NCI-H1417 (cell line): ENCODE data around the gene SLC7A8.

ENCODE experiments used
- DNase-seq, 3 experiments: peaks; one replicate each; lab custom pipeline; 2025; lab: John Stamatoyannopoulos, UW

The SLC7A8 gene

DNA sequence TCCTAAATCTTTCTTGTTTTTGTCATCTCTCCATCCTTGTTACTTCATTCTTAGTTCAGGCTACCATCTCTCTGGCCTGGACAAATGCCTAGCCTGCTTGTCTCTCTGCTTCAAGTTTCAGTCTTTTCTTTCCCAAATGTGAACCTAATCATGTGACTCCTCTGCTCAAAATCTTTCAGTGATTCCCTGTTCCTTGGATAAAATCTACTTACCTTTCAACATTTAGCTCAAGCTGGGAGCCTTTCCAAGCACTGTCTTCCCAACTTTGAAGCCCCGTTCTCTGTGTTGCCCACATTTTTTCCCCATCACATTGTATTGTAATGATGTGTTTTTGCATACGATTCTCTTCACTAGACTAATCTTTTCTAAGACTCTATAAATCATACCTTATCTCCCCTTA lies 24.7 kb downstream of the SLC7A8 start:
- no peak for DNase-seq

DNA sequence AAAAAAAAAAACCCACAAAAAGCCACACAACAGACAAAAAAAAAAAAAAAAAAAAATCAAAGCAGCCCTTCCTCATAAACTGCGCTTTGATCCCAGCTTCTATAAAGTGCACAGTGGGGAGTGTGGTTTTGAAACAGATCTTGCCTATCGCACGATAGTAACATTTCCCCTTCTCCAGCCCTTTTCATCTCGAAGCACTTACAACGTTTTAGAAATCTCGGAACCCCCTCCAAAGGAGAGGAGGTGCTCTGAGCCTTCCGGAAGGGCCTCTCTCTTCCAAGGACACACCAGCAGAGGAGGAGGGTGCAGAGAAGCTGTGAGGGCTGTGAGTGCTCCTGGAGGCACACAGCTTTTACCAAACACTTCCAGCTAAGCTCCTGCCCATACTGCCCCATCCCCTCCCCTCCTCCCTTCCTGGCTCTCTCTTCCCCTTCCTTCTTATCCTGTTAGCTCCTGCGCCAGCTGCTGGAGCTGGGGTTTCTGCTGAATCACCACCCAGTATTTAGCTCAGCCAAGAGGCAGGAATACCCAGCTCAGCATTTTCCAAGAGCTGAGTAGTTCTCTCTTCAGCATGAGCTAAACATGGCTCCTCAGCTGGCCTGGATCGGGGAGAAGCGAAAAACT lies 28.4 kb downstream of the SLC7A8 start:
- no peak for DNase-seq

DNA sequence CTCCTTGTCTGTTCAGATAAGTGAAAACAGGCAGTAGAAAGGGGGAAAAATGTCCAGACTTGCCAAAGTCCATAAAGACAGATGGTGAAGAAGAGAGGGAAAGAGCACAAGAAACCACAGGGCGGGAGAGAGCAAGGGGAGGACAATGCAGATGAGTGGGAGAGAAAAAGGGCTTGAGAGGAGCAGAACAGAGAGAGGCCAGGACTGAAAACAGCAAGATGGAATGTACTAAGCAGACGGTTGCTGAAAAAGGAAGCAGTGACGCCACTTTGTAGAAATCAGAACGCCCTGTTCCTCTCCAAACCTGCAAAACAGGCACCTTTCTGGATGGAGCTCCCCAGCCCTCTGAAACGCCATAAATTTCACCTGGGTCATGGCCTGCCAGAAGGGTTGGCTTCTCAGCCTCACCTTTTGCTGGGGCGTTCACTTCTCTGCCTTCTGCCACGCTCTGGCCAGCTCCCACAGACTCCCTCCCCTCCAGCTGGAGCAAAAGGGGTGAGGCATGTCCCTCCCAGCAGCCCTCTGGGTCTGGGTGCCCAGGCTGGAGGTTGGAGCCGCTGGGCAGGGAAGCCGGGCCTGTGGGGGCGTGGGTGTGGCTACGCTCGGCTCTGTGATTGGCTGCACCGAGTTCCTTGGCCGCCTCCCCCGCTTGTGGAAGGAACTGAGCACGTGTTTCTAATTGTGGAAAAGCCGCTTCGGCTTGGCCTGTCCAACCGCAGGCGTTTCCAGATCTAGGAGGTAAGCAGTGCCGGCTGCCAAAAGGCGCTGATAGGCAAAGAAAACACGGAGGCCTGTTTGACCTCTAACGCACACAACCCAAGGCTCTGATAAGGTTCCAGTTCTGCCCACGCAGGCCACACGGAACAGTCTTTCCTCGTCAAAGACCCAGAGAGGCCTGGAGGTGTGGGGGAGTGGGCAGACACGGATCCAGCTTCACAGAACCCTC lies 29.3 kb downstream of the SLC7A8 start:
- no peak for DNase-seq

DNA sequence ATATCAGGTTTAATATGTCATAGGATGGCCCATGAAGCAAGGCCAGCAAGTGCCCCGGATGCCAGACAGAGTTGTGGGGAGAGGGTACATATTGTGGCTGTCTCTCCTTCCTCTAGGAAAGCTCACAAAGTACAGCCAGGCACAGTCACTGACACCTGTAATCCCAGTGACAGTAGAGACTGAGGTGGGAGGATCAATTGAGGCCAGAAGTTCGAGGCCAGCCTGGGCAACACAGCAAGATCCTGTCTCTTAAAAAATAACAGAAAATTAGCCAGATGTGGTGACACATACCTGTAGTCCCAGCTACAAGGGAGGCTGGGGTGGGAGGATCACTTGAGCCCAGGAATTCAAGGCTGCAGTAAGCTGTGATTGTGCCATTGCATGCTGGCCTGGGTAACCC lies 32.1 kb downstream of the SLC7A8 start:
- no peak for DNase-seq

DNA sequence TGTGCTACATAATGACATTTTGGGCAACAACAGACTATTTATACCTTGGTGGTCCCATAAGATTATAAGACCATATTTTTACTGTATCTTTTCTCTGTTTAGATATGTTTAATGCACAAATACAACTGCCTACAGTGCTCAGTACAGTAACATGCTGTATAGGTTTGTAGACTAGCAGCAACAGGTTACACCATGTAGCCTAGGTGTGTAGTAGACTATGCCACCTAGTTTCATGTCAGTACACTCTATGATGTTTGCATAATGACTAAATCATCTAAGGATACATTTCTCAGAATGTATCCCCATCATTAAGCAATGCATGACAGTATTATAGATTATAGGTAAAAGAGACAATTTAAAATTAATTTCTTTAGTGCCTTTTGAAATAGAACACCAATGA lies 33.7 kb downstream of the SLC7A8 start:
- no peak for DNase-seq

DNA sequence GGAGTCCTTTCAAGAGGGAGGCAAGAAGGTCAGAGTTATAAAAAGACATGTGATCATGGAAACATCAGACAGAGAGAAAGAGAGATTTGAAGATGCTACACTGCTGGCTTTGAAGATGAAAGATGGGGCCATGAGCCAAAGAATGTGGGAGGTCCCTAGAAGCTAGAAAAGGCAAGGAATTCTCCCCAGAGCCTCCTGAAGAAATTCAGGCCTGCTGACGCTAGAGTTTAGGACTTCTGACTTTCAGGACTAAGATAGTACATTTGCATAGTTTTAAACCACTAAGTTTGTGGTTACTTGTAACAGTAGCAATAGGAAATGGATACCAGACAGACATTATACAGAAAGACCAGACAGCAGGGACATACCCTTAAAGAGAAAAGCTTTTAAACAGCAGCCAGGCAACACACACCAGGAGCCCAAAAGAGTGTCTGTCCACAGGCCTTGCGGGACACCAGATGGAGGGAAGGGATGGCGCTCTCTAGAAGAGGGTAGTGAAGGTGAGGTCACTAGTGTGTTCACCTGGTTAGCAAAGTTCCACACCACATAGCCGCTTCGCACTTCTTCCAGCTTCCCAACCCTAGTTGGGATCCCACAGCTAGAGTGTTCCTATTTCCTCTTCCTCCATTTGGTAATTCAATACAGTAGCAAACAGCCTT lies 34.7 kb downstream of the SLC7A8 start:
- no peak for DNase-seq

DNA sequence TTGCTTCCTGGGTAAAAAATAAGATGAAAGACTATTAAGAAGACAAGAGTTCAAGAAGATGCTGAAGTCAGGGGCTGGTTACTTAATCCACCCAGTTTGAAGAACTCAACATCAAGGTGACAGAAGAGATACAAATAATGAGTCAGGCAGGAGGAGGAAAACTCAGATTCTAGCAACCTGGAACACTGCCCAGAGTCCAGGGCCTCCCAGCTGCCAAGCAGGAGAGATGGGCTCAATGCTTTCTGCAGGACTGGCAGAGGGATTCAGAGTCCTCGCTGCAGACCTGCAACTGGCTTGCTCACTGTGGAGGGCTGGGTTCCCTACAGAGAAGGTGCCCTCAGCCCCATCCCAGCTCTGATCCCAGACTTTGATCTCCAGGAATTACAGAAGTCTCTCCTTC lies 35.8 kb downstream of the SLC7A8 start:
- DNase-seq = no peak

DNA sequence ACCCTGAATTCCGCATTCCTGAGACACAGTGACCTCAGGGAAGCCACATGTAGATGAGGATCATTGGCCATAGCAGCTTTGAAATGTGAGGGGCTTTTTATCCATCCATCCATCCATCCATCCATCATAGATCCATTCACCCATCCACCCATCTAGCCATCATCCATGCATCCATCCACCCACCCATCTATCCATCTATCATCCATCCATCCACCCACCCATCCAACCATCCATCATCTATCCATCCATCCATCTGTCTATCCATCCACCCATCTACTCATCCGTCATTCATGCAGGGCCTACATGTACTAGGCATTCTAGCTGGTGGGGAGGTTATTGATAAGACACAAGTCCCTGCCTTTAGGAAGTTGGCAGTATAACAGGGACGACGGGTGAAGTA lies 36.5 kb downstream of the SLC7A8 start:
- DNase-seq = no peak

DNA sequence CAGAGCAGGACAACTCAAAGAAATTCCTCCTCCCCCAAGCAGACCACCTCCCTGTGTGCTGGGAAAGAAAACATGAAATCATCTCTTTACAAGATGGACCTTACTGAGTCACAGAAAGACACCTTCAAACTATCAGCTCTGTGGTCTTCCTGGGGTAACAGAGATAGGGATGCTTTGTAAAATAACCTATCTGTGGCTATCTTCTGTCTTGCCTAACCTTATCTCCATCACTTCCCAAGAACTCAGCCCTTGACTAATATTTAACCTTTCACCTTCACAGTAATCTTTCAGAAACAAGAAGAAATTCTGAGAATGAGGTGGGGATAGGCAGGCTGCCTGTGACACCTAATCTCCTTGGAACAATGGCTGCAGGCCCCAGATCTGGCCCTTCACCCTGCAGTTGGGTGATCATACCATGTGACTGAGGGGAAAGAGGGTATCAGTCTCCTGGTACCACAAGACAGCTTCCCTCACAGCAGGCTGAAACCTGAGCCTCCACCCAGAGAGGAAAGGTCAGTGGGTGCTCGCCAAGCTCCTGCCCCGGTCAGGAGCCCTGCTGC lies 37.0 kb downstream of the SLC7A8 start:
- no peak for DNase-seq

DNA sequence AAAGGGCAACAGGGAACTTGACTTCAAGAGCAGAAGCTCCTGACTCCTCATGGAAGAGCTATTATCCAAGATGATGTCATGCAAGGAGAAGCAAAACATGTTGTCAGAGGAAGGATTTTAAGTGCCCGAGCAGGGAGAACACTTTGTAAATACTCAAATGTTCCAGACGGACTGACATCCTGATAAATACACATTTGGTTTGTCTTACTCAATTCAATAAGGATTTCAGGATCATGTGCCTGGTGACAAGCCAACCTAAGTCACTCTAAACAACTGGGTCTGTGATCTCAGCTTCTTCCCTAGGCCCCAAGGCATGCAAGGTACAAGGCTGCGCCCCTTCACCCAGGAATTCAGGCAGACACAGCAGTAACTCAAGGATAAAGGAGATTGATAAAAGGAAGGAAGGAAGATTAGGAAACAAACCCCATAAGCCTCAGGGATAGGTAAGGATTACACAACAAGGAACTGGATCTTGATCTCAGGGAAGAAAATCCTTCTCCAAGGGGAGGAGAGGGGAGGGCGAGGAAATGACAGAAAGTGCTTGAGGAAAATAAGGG lies 37.6 kb downstream of the SLC7A8 start:
- DNase-seq = peak in 1 of 3 experiments; percentile 7

DNA sequence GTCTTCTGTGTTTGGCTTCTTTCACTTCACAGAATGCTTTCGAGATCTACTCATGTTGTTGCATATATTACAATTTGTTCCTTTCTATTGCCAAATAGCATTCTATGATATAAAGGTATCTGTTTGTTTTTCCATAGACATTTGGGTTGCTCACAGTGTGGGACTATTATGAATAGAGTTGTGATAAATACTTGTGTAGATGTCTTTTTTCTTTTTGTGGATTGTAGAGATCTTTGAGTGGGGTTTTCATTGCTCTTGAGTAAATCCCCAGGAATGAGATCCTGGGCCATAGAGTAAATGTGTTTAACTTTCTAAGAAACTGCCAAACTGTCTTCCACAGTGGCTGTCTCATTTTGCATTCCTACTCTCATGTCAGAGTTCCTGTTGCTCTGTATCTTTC lies 39.5 kb downstream of the SLC7A8 start:
- DNase-seq = no peak

DNA sequence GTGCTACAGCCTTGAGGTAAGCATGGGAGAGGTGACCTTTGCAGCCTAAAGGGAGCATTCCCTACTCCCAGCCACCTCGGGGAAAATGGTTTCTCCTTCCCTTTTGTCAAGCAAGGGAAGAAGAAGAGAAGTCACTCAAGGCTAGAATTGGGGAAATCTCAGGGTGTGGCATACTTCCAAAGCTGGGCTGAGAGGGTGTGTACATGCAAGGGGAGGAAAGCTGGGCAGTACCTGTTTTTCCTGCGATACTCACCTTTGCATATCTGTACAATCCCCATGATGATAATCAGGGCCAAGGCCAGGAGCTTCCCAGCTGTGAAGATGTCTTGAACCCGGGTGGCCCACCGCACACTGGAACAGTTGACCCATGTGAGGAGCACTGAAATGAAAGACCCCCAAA lies 40.6 kb downstream of the SLC7A8 start:
- no peak for DNase-seq

DNA sequence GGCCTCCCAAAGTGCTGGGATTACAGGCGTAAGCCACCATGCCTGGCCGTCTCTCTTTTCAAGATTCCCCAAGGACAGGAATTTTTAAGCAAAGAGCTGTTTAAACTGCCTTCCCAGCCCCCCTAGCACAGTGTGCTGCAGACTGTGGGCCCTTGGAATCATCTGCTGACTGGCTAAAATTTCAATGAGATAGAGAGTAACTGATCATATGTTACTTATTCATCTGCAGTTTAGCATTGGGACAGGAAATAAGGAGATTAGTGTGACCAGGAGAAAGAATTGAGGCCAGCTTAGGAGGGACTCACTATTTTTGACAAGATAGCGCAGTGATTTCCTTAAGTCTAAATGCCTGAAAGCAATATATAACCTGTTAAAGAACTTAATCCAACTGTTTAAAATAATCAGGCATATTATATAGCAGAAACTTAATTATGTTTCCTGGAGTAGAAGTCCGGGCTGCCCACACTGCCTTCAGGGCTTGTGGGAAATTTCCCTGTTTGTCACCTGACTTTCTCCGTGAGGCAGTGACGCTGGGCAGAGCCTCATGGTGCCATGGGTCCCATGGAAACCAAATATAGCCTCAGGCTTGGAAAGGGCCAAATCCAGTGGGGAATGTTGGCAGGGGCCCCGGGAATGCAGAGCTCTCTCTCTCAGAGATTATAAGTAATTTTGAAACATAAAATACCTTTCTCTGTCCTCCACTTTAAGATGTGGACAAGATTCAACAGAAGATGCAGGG lies 41.6 kb downstream of the SLC7A8 start:
- peak in 2 of 3 experiments; percentile 45 to 68 for DNase-seq

DNA sequence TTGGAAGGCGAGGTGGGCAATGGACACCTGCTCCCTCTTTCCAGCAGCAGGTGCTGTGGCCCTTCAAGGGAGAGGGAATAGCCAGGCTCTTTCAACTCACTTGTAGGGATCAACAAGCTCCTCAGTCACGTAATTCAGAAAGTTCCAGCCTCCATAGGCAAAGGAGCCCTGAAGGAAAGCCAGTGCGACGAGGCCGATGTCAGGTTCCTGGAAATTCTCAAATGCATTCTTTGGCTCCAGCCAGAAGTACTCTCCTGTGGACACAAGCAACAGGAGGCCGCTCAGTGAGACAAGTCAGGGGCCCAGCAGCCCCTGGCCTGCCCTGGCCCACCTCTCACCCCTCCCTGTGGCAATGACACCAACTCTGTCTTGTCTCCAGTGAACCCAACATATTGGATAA lies 43.1 kb downstream of the SLC7A8 start:
- DNase-seq = no peak

DNA sequence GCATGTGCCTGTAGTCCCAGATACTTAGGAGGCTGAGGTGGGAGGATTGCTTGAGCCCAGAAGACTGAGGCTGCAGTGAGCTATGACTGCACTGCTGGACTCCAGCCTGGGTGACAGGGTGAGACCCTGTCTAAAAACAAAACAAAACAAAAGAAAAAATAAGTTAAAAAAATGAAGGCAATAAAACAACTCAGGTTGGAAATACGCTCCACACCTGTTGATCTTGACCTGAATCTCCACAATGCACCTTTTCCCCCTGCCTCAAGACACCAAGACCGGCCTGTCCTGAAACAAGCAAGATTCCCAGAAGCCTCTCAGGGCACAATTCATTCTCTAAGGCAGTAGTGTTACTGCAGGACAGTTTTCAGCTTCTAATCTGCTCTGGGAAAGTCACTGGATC lies 43.6 kb downstream of the SLC7A8 start:
- DNase-seq = no peak

DNA sequence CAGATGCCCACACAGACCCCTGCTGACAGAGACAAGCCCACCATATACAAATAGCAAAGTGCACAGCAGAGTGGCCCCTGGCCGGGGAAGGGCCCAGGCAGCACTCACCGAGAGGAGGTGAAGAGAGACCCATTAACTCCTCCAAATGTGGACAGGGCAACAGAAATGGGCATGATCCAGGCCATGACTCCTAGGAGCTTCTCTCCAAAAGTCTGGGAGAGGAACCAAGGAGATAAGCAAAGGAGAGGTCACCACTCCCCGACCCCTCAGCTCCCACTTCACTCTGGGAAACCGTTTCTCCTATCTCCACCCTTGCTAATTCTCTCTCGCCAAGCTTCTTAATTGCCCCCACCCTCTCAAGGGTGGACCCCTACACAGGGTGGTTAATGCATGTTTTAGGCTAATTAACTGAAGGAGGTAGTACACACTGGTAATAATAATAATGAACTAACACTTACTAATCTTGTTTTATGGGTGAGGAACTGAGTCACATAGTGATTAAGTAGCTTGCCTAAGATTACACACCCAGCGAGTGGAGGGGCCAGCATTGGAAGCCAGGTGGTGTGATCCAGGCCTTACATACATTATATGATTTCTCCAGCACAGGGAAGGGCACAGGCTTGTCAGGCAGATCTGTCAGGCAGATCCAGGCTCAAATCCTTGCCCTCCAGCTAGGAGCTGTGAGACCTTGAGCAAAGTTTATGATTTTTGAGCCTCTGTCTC lies 45.5 kb downstream of the SLC7A8 start:
- DNase-seq = no peak

DNA sequence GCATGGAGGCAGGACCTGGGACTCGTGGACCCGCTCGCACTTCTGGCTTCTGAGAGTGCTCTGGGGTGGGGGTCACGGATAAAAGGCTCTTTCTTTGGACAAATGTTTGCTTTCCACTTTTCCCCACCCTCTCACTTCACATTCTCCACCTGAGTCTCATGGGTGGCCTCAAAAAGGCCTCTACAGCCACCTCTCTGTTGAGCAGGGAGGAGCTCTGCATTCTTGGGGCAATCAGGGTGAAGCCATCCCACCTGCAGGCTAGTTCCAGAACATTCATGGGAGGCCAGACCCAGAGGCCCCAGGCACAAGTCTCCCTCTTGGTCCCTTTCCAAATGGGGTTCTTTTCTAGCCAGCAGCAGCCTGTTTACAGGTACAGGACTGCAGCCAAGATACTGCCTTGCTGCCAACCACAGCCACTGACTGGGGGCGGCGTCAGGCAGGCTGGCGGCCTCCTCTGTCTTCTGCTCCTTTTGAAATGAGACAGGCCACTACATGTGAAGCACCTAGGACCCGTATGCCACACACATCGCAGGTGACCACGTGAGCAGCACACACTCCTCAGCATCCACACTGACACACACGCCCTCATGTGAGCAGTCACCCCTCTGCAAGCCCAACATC lies 46.2 kb downstream of the SLC7A8 start:
- DNase-seq = no peak

DNA sequence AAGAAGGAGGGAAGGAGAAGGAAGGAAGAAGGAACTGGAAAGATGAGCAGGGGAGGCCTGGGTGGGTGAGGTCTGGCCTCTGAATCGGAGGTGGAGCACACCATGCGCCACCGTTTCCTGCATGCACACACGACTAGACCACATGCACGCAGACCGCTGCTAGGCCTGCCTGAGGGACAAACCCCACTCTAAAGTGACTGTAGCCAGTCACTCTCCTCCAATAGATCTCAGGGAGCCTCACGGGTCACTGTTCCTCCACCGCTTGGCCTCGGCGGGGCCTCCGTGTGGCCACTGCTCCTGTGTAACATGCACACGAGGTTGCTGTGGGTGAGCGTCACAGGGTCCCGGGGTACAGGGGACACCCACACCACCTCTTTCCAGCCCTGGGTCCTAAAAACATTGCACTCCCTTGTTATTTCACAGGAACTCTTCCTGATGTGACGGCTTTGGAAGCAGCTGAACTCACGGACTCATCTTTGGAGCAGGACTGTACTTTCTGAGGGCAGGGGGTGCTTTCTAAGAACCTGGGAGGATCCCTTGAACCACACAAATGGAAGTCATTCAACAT lies 46.8 kb downstream of the SLC7A8 start:
- no peak for DNase-seq

DNA sequence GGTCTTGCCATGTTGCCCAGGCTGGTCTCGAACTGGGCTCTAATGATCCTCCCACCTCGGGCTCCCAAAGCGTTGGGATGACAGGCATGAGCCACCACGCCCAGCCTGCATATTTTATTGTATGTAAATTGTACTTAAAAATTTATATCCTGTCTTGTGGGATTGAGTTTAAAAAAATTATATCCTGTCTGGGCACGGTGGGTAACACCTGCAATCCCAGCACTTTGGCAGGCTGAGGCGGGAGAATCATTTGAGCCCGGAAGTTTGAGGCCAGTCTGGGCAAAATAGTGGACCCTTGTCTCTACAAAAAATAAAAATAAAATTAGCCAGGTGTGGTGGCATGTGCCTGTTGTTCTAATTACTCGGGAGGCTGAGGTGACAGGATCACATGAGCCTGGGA lies 50.5 kb downstream of the SLC7A8 start:
- DNase-seq = no peak

DNA sequence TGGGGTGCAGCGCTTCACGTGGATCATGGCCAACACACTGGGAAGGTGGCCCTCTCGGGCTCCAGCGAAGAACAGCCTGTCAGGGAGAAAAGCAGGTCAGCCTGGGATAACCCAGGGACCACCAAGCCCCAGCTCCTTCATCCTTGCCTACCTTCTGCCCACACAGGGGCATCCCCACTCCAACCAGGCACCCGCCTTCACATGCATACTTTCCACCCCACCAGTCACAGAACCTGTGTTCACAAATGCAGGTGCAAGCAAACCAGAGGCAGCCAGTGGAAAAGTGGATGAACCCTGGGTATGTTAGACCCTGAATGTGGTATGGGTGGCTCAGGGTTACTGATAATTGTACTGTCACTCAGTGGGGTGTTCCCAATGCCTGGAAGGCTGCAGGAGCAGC lies 52.0 kb downstream of the SLC7A8 start:
- DNase-seq = no peak
